Measurements from ENCODE around the gene DOCK10. TPM values are rescaled to one million over a fixed set of nuclear protein-coding genes. Genes with fewer than 3 reads are reported as not detected.

DOCK10 gene
- total RNA-seq, 4 donors from 2014 or later, result 11.9 to 42.0 (median 17.9) TPM

- ATAC-seq (ENCODE audit: low FRiP score) (peak; percentile 56), DNase-seq (ENCODE audit: low spot score) (no peak)
- no peak for TF ChIP-seq CTCF (IDR thresholded peaks at IDR 0.05)
Observed at GRCh38 chr2:224910574-224910925, 131.7 kb downstream of the DOCK10 start.

- no peak for DNase-seq (ENCODE audit: low spot score)
- no peak for TF ChIP-seq CTCF (IDR thresholded peaks at IDR 0.05)
- peak; percentile 87 for ATAC-seq (ENCODE audit: low FRiP score)
Observed at GRCh38 chr2:224909885-224910573, 132.2 kb downstream of the DOCK10 start.

- no peak for ATAC-seq (ENCODE audit: low FRiP score)
- TF ChIP-seq CTCF (IDR thresholded peaks at IDR 0.05), result no peak
- no peak for DNase-seq (ENCODE audit: low spot score)
Observed at GRCh38 chr2:224908818-224909217, 133.4 kb downstream of the DOCK10 start.

- DNase-seq (ENCODE audit: low spot score) (no peak), ATAC-seq (ENCODE audit: low FRiP score) (no peak)
- TF ChIP-seq CTCF (IDR thresholded peaks at IDR 0.05), result no peak
Observed at GRCh38 chr2:224904381-224904780, 137.9 kb downstream of the DOCK10 start.

GRCh38 chr2:224903621-224904020, 138.6 kb downstream of the DOCK10 start:
- DNase-seq (ENCODE audit: low spot score) (no peak), ATAC-seq (ENCODE audit: low FRiP score) (no peak)
- TF ChIP-seq CTCF (IDR thresholded peaks at IDR 0.05), result no peak

- no peak for TF ChIP-seq CTCF (IDR thresholded peaks at IDR 0.05)
- ATAC-seq (ENCODE audit: low FRiP score), result no peak
- no peak for DNase-seq (ENCODE audit: low spot score)
Observed at GRCh38 chr2:224901121-224901676, 141.1 kb downstream of the DOCK10 start.

- DNase-seq (ENCODE audit: low spot score) (no peak), ATAC-seq (ENCODE audit: low FRiP score) (no peak)
- no peak for TF ChIP-seq CTCF (IDR thresholded peaks at IDR 0.05)
Observed at GRCh38 chr2:224895377-224895776, 146.9 kb downstream of the DOCK10 start.
